ENCODE data around the gene PPARD.

PPARD gene

GRCh38 chr6:35451354-35452182 lies 109.2 kb downstream of the PPARD start:
- Histone ChIP-seq H3K9ac (ENCODE audit: insufficient read length) (no peak overlapping the region), H3K27ac (no peak overlapping the region), H3K9me3 (ENCODE audit: low read depth, low read length) (no peaks in the 10 kb centered on the region), H3K4me3 (peak overlapping the region; percentile 84), H3K36me3 (ENCODE audit: insufficient read depth, low read length) (peaks cover 14% of the 10 kb centered on the region)
- DNase-seq (ENCODE audit: low read depth, low spot score): no peak
- TF ChIP-seq FOXP2 (optimal IDR thresholded peaks at IDR 0.05; ENCODE audit: control extremely low read depth, extremely low read length, insufficient read depth): no peak
- TF ChIP-seq POLR2AphosphoS5 (IDR thresholded peaks at IDR 0.05; ENCODE audit: borderline replicate concordance, low read depth, low read length): no peak
- no peak for TF ChIP-seq EZH2 (IDR thresholded peaks at IDR 0.05)

GRCh38 chr6:35452183-35453090 lies 110.1 kb downstream of the PPARD start, which contains the start of gene FANCE:
FANCE (plus strand) TSS chr6:35452338; CDS start chr6:35452546, 208 bp downstream.
- no peak for TF ChIP-seq FOXP2 (optimal IDR thresholded peaks at IDR 0.05; ENCODE audit: control extremely low read depth, extremely low read length, insufficient read depth)
- peak; percentile 84 for TF ChIP-seq POLR2AphosphoS5 (IDR thresholded peaks at IDR 0.05; ENCODE audit: borderline replicate concordance, low read depth, low read length)
- no peak for TF ChIP-seq EZH2 (IDR thresholded peaks at IDR 0.05)
- H3K27ac ChIP-seq: peak within 1 kb of the TSS; percentile 95
- peaks cover 22% of the 10 kb centered on the region for H3K36me3 ChIP-seq (ENCODE audit: insufficient read depth, low read length)
- peak within 1 kb of the TSS; percentile 81 for H3K9ac ChIP-seq (ENCODE audit: insufficient read length)
- no peaks in the 10 kb centered on the region for H3K9me3 ChIP-seq (ENCODE audit: low read depth, low read length)
- peak within 1 kb of the TSS; percentile 84 for H3K4me3 ChIP-seq
- DNase-seq (ENCODE audit: low read depth, low spot score): no peak

- peak overlapping the region; percentile 95 for H3K27ac ChIP-seq
- DNase-seq (ENCODE audit: low read depth, low spot score): no peak
- TF ChIP-seq POLR2AphosphoS5 (IDR thresholded peaks at IDR 0.05; ENCODE audit: borderline replicate concordance, low read depth, low read length) (no peak; the same call in 1 of the 2 replicates), EZH2 (IDR thresholded peaks at IDR 0.05) (no peak), FOXP2 (optimal IDR thresholded peaks at IDR 0.05; ENCODE audit: control extremely low read depth, extremely low read length, insufficient read depth) (no peak)
- no peaks in the 10 kb centered on the region for H3K9me3 ChIP-seq (ENCODE audit: low read depth, low read length)
- peaks cover 30% of the 10 kb centered on the region for H3K36me3 ChIP-seq (ENCODE audit: insufficient read depth, low read length)
- H3K4me3 ChIP-seq: peak overlapping the region; percentile 84
- peak overlapping the region; percentile 81 for H3K9ac ChIP-seq (ENCODE audit: insufficient read length)
These were observed 110.9 kb downstream of the PPARD start for GRCh38 chr6:35453236-35453635.

- H3K9me3 ChIP-seq (ENCODE audit: low read depth, low read length): no peaks in the 10 kb centered on the region
- peak overlapping the region; percentile 84 for H3K4me3 ChIP-seq
- DNase-seq (ENCODE audit: low read depth, low spot score): peak; percentile 63
- peak overlapping the region; percentile 81 for H3K9ac ChIP-seq (ENCODE audit: insufficient read length)
- peaks cover 40% of the 10 kb centered on the region for H3K36me3 ChIP-seq (ENCODE audit: insufficient read depth, low read length)
- H3K27ac ChIP-seq: peak overlapping the region; percentile 95
- TF ChIP-seq EZH2 (IDR thresholded peaks at IDR 0.05) (no peak), FOXP2 (optimal IDR thresholded peaks at IDR 0.05; ENCODE audit: control extremely low read depth, extremely low read length, insufficient read depth) (no peak), POLR2AphosphoS5 (IDR thresholded peaks at IDR 0.05; ENCODE audit: borderline replicate concordance, low read depth, low read length) (peak; percentile 54; the same call in 1 of the 2 replicates)
These were observed 112.2 kb downstream of the PPARD start for GRCh38 chr6:35454391-35455110.

- no peak overlapping the region for H3K9ac ChIP-seq (ENCODE audit: insufficient read length)
- H3K27ac ChIP-seq: no peak overlapping the region
- DNase-seq (ENCODE audit: low read depth, low spot score): no peak
- no peak overlapping the region for H3K4me3 ChIP-seq
- no peaks in the 10 kb centered on the region for H3K9me3 ChIP-seq (ENCODE audit: low read depth, low read length)
- no peak for TF ChIP-seq POLR2AphosphoS5 (IDR thresholded peaks at IDR 0.05; ENCODE audit: borderline replicate concordance, low read depth, low read length)
- TF ChIP-seq FOXP2 (optimal IDR thresholded peaks at IDR 0.05; ENCODE audit: control extremely low read depth, extremely low read length, insufficient read depth): no peak
- TF ChIP-seq EZH2 (IDR thresholded peaks at IDR 0.05): no peak
- H3K36me3 ChIP-seq (ENCODE audit: insufficient read depth, low read length): peaks cover 66% of the 10 kb centered on the region
These were observed 115.5 kb downstream of the PPARD start for GRCh38 chr6:35457907-35458306.

GRCh38 chr6:35461270-35461669 lies 118.9 kb downstream of the PPARD start:
- Histone ChIP-seq H3K9me3 (ENCODE audit: low read depth, low read length) (no peaks in the 10 kb centered on the region), H3K36me3 (ENCODE audit: insufficient read depth, low read length) (peaks cover 70% of the 10 kb centered on the region), H3K9ac (ENCODE audit: insufficient read length) (no peak overlapping the region), H3K27ac (no peak overlapping the region), H3K4me3 (no peak overlapping the region)
- no peak for DNase-seq (ENCODE audit: low read depth, low spot score)
- TF ChIP-seq POLR2AphosphoS5 (IDR thresholded peaks at IDR 0.05; ENCODE audit: borderline replicate concordance, low read depth, low read length) (no peak), FOXP2 (optimal IDR thresholded peaks at IDR 0.05; ENCODE audit: control extremely low read depth, extremely low read length, insufficient read depth) (no peak), EZH2 (IDR thresholded peaks at IDR 0.05) (no peak)

GRCh38 chr6:35463292-35463691 lies 120.9 kb downstream of the PPARD start:
- peaks cover 60% of the 10 kb centered on the region for H3K36me3 ChIP-seq (ENCODE audit: insufficient read depth, low read length)
- no peak overlapping the region for H3K4me3 ChIP-seq
- no peak overlapping the region for H3K9ac ChIP-seq (ENCODE audit: insufficient read length)
- DNase-seq (ENCODE audit: low read depth, low spot score): no peak
- H3K27ac ChIP-seq: no peak overlapping the region
- no peak for TF ChIP-seq EZH2 (IDR thresholded peaks at IDR 0.05)
- TF ChIP-seq POLR2AphosphoS5 (IDR thresholded peaks at IDR 0.05; ENCODE audit: borderline replicate concordance, low read depth, low read length): no peak
- TF ChIP-seq FOXP2 (optimal IDR thresholded peaks at IDR 0.05; ENCODE audit: control extremely low read depth, extremely low read length, insufficient read depth): no peak
- no peaks in the 10 kb centered on the region for H3K9me3 ChIP-seq (ENCODE audit: low read depth, low read length)
